ENCODE measurements around the gene CPB1. TPM values are rescaled to one million over a fixed set of nuclear protein-coding genes. Genes with fewer than 3 reads are reported as not detected.

Gene CPB1
- total RNA-seq, 1 donor from 2014 or later, result 16.5 TPM

DNA sequence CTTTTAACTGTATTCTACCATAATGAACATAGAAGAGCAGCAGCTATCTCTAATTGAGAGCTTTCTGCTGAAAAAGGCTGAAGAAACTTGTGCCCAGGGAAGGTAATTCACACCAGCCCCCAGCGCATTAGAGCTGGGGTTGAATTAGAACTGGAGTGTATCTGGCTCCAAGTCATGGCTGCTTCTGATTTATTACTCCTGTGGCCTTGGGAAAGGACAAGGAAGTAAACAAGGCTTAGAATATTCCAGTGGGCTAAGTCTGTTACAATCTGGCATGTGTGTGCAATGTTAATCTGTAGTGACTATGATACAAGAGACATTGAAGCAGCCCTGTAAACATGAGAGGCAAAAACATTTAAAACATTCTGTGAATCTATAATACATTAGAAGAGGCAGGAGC, 55.6 kb downstream of the CPB1 start:
- DNase-seq (ENCODE audit: low spot score), result no peak

- DNase-seq (ENCODE audit: low spot score), result no peak
Observed at GRCh38 chr3:148884261-148884660, 56.6 kb downstream of the CPB1 start.

GRCh38 chr3:148889828-148890227, 62.2 kb downstream of the CPB1 start:
- no peak for DNase-seq (ENCODE audit: low spot score)

DNA sequence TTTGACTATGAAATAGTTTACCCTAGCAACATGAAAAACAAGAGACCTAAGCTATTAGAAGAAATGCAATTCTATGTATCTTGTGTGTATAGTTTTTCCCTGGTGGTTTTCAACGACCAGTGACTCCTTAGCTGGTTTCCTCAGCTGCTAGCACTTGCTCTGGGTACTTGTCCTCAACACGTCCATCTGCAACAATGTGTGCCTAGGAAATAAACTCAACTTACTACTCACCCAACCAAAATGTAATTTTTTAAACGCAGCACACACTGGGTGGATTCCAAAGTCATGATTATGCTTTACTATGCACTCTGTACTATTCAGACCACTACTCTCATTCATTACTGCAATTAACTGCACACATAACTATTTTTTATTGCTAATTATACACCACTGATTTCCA, 68.5 kb downstream of the CPB1 start:
- DNase-seq (ENCODE audit: low spot score), result no peak

DNA sequence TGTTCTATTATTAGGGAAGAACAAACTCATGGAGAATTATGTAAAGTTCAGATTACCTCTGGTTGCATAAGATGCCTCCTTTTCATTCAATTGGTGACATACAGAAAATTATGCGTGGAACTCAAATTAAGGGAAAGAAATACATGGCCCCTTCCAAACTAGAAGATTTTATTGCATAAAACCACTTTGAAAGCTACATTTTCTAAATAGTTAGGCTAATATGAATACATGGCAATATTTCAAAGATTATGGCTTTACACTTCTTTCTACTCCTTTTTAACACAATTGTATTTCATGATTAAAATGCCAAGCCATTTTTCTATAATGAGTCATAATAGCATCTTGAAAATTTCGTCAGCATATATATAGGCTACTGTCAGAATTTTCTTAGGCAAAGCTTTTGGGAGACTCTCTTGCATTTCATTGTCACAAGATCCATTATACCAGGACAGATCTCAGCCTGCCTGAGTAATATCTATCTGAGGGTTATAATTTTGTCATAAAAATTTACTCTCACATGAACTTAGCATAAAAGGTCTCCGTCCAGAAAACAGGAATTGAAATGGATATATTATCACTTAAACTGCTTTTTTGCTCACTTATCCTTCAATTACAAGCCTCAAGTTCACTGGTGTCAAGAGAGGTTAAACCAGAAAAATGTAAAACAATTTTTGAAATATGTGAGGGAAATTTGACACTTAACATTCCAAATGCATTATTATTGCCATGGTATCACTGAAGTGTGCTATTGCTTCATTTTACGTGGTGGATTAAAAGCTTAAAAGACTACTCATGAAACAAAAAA, 74.6 kb downstream of the CPB1 start:
- DNase-seq (ENCODE audit: low spot score), result no peak

DNA sequence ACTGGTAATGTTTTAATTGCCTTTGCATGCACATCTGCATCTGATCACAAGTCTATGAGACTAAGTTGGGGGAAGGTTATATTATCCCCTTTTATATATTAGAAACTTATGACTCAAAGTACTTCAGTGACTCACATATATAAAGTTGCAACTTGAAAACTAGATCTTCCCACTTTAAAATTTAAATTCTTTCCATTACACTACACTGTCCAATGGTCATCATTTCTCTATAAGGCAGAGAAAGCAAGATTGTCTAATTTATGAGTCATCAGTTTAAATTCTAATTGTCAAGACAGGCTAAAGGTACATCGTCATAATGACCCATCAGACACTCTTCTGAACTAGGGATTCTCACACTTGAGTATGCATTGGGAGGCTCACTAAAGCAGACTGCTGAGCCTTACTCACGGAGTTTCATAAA, 75.4 kb downstream of the CPB1 start:
- DNase-seq (ENCODE audit: low spot score), result no peak

DNA sequence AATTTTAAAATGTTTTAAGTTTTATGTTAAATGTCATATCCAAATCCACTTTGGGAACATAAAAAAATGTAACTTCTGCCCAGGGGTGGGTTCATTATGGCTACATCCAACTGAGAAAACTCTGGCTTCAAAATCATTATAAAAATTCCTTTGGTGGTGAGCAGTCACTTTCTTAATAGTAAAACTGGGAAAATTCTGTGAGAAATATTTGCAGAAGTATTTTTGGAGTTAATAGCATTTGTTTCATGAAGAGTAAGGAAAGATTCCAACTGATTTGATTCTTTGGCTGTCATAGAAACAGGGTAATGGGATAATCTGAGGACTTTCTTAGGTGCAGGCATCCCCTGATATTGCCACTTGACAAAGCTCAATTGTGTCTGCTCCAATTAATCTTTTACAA, 76.3 kb downstream of the CPB1 start:
- DNase-seq (ENCODE audit: low spot score), result no peak

GRCh38 chr3:148906667-148907066, 79.1 kb downstream of the CPB1 start:
- no peak for DNase-seq (ENCODE audit: low spot score)

Other genes starting within 250 kb of the CPB1 start
- gene AGTR1, start 129.9 kb upstream of the CPB1 start, total RNA-seq, result 1.9 TPM
- gene CPA3, start 37.5 kb downstream of the CPB1 start, total RNA-seq, result 46.6 TPM
- 40.9 TPM for gene GYG1, start 163.7 kb downstream of the CPB1 start, total RNA-seq